Adrenal gland (tissue), 12 donors: Measurements from ENCODE around the gene ABCD3. TPM values are rescaled to one million over a fixed set of nuclear protein-coding genes. Genes with fewer than 3 reads are reported as not detected.

Source experiments
- DNase-seq, 7 donors: peaks; one replicate each; pipeline ENCODE4 v3.0.0-alpha.2; 2019 to 2020
- H3K27ac ChIP-seq, 5 donors: fragments of 200-600 bp; sonication (generic) in 4 of 5; 1 replicate in 3 of 5; 2 replicates in 2 of 5; pipeline versions ENCODE4 v1.5.1 to v1.8.0; 2016 to 2020; ENCODE audit warnings: mild to moderate bottlenecking in 1 of 5
- H3K27me3 ChIP-seq: fragments of 200-600 bp; 2 replicates; pipeline ENCODE4 v1.8.0; 2021
- H3K36me3 ChIP-seq, 2 donors: fragments of 200-600 bp; replicated peaks in 1 of 2; 1 replicate in 1 of 2; 2 replicates in 1 of 2; pipeline versions ENCODE4 v1.5.1 to v1.8.0; 2018 to 2022
- H3K4me1 ChIP-seq, 2 donors: fragments of 200-600 bp; replicated peaks in 1 of 2; 1 replicate in 1 of 2; 2 replicates in 1 of 2; pipeline versions ENCODE4 v1.5.1 to v1.8.0; 2018 to 2021
- H3K4me3 ChIP-seq, 4 donors: fragments of 200-600 bp; sonication (generic) in 3 of 4; one replicate each; pipeline ENCODE4 v1.5.1; 2016 to 2018
- H3K9me3 ChIP-seq, 3 donors: fragments of 200-600 bp; sonication (generic) in 1 of 3; replicated peaks in 1 of 3; 1 replicate in 2 of 3; 2 replicates in 1 of 3; pipeline versions ENCODE4 v1.5.1 to v1.8.0; 2016 to 2021
- POLR2A ChIP-seq, 2 donors: fragments of 450-650 bp; IDR thresholded peaks; one replicate each; pipeline ENCODE4 v1.6.1; 2017; ENCODE audit warnings: antibody characterized with exemption in 2 of 2, mild to moderate bottlenecking in 2 of 2, moderate library complexity in 1 of 2
- WGBS, 4 donors: extraction: QIAGEN DNeasy Blood & Tissue Kit in 2 of 4; methylation state at CpG; one replicate each; pipeline versions ENCODE4 v1.1.5 to v1.1.7; 2013 to 2017; 5-methylcytosine and 5-hydroxymethylcytosine counted together
- intact Hi-C, 2 donors: fragments of 100-400 bp; cut with DNase I; formaldehyde crosslinking; loops; one replicate each; pipeline versions ENCODE4 v1.14.1 to v1.15.0; 2022 to 2023
- polyA plus RNA-seq, 3 donors: library from polyadenylated mRNA; stranded (reverse); fragments of 200-250 nt in 2 of 3; fragments of 350-450 nt in 1 of 3; fragmentation: Illumina TruSeq in 1 of 3; extraction: RNeasy Lipid Tissue Mini Kit (QIAGEN cat#74804) in 1 of 3; gene quantifications; one replicate each; pipeline ENCODE4 v1.2.3, GENCODE V29; 2013 to 2014
- total RNA-seq, 9 donors: library from RNA; depleted of rRNA in 4 of 9; stranded (reverse); fragments of >200 nt in 4 of 9; fragments of 120-200 nt in 1 of 9; fragmentation: NEBNext Ultra II Directional in 1 of 9; extraction: Animal tissue kit (Norgen Biotek cat#: 25700) in 1 of 9; gene quantifications; one replicate each; pipeline versions ENCODE4 v1.1.0 to v1.2.4, GENCODE V29; 2013 to 2023
- TF ChIP-seq, protein P1 (sequence below), 6 experiments: fragments of 450-650 bp in 4 of 6; fragments of 200-600 bp in 2 of 6; sonication (generic) in 1 of 6; IDR thresholded peaks; 1 replicate in 5 of 6; 2 replicates in 1 of 6; pipeline versions ENCODE4 v1.5.1 to v1.8.0; 2016 to 2021; ENCODE audit warnings: antibody characterized with exemption in 6 of 6, mild to moderate bottlenecking in 2 of 6, moderate library complexity in 1 of 6
- donor health status: healthy with polysubstance abuse.
- donor health status: Bipolar disorder and iron deficiency.
- donor health status: DM: yes; HTN: yes; CAD: no.
- donor health status: DM: no; HTN: no; CAD: no.
- donor health status: DM: no; HTN: no; CAD: no.
- donor health status: DM: yes; HTN: yes; CAD: no.

Gene ABCD3
- total and polyA plus RNA-seq, 12 donors: 11.2 to 69.6 (median 37.1) TPM

DNA sequence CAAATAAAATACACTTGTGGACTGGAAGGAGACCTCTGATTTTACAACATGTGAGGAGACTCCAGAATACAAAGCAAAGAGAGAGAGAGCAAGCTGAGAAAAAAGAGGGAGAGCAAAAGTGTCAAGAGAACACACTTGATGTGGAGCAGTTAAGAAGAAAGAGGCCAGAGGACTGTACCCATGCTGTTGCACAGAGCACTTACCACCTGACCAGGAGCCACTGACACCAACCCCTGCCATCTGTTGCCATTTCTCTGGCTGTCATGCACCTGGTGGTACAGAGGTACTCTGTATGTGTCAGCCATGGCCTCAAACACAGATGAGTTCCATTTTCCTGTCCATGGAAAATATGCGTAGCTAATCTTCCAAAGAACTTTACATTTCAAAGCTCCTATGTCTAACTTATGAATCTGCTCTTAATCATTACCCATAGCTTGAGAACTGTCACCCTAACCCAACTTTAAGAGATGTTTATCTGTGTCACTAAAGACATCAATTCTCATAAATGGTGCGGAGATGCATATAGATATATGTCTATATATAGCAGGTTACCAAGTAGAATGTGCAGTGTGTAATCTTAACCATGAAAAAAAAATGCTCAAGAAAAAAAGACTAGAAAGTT is 32.8 kb upstream of the ABCD3 start:
- H3K27ac ChIP-seq: no peak overlapping the region
- no peak for TF ChIP-seq POLR2A (IDR thresholded peaks at IDR 0.05)
- TF ChIP-seq, protein P1, sequence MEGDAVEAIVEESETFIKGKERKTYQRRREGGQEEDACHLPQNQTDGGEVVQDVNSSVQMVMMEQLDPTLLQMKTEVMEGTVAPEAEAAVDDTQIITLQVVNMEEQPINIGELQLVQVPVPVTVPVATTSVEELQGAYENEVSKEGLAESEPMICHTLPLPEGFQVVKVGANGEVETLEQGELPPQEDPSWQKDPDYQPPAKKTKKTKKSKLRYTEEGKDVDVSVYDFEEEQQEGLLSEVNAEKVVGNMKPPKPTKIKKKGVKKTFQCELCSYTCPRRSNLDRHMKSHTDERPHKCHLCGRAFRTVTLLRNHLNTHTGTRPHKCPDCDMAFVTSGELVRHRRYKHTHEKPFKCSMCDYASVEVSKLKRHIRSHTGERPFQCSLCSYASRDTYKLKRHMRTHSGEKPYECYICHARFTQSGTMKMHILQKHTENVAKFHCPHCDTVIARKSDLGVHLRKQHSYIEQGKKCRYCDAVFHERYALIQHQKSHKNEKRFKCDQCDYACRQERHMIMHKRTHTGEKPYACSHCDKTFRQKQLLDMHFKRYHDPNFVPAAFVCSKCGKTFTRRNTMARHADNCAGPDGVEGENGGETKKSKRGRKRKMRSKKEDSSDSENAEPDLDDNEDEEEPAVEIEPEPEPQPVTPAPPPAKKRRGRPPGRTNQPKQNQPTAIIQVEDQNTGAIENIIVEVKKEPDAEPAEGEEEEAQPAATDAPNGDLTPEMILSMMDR (IDR thresholded peaks at IDR 0.05): no peak
- no peak overlapping the region for H3K4me3 ChIP-seq
- intact Hi-C loops: no loop called here
- WGBS, 4 donors: 48 to 74% (median 61%) methylated on average over 2 of the region's 2 CpGs
- no peaks in the 10 kb centered on the region for H3K9me3 ChIP-seq
- no peaks in the 10 kb centered on the region for H3K27me3 ChIP-seq
- no peak for DNase-seq
- no peaks in the 10 kb centered on the region for H3K4me1 ChIP-seq
- no peaks in the 10 kb centered on the region for H3K36me3 ChIP-seq

DNA sequence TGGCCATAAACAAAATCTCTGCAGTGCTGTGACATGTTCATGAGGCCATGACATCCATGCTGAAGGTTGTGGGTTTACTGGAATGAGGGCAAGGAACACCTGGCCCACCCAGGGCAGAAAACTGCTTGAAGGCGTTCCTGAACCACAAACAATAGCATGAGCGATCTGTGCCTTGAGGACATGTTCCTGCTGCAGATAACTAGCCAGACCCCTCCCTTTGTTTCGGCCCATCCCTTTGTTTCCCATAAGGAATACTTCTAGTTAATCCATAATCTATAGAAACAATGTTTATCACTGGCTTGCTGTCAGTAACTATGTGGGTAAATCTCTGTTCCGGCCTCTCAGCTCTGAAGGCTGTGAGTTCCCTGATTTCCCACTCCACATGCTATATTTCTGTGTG is 28.9 kb upstream of the ABCD3 start:
- Histone ChIP-seq H3K36me3 (no peaks in the 10 kb centered on the region), H3K27ac (no peak overlapping the region), H3K27me3 (peaks cover 3% of the 10 kb centered on the region), H3K9me3 (no peaks in the 10 kb centered on the region), H3K4me1 (no peaks in the 10 kb centered on the region), H3K4me3 (no peak overlapping the region)
- 64 to 86% (median 70%) methylated on average over 4 of the region's 4 CpGs for WGBS, 4 donors
- no peak for DNase-seq
- TF ChIP-seq POLR2A (IDR thresholded peaks at IDR 0.05): no peak
- TF ChIP-seq, protein P1 (IDR thresholded peaks at IDR 0.05): no peak
- intact Hi-C loops: no loop called here

DNA sequence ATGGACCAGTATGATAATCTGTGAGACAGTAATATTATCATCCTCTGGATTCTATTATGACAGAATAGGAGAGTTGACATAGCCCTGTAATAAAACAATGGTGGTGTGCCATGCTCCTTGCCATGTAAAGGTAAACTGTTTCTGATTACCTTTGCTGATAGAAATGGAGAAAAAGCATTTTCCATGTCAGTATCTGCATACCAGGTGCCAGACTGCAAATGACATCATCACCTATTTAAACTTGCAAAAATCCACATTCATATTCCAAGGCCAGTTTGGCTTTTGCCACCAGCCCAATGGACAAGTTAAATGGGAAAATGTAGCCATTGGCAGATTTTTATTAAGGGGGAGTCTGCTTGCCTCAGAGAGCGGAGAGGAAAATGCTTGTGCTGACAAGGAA is 23.9 kb upstream of the ABCD3 start:
- TF ChIP-seq POLR2A (IDR thresholded peaks at IDR 0.05): no peak
- TF ChIP-seq, protein P1 (IDR thresholded peaks at IDR 0.05): no peak
- H3K27me3 ChIP-seq: peaks cover 3% of the 10 kb centered on the region
- intact Hi-C loops: no loop called here
- WGBS, 4 donors: 86 to 96% (median 94%) methylated on average over 1 of the region's 1 CpG
- H3K9me3 ChIP-seq: no peaks in the 10 kb centered on the region
- H3K4me1 ChIP-seq: no peaks in the 10 kb centered on the region
- no peaks in the 10 kb centered on the region for H3K36me3 ChIP-seq
- no peak for DNase-seq
- H3K27ac ChIP-seq: no peak overlapping the region
- H3K4me3 ChIP-seq: no peak overlapping the region

DNA sequence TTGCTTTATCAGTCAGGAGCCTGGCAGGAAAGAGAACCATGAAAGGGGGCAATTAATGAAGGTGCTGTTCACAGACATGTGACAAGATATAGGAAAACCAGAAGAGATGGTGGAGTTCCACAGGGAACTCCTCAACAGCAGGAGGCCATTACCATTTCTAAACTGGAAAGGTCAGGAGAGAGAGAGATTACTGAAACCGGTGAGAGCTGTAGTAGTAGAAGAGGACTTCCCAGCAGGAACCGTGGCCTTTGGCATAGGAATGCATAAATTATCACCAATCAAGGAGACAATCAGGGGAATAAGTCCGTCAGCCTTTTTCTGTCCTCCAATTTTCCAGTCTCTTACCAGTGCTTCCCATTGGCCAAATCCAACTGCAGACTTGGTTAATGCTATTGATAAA is 23.0 kb upstream of the ABCD3 start:
- WGBS, 4 donors: 57 to 68% (median 59%) methylated on average over 3 of the region's 3 CpGs
- no peak for DNase-seq
- H3K27me3 ChIP-seq: peaks cover 3% of the 10 kb centered on the region
- H3K4me1 ChIP-seq: no peaks in the 10 kb centered on the region
- intact Hi-C loops: no loop called here
- no peak overlapping the region for H3K27ac ChIP-seq
- H3K36me3 ChIP-seq: no peaks in the 10 kb centered on the region
- no peaks in the 10 kb centered on the region for H3K9me3 ChIP-seq
- H3K4me3 ChIP-seq: no peak overlapping the region
- TF ChIP-seq, protein P1 (IDR thresholded peaks at IDR 0.05): no peak
- TF ChIP-seq POLR2A (IDR thresholded peaks at IDR 0.05): no peak
